ENCODE measurements around the gene SPPL3.
"Not testable (repeated sequence)": the region's sequence is repeated elsewhere in the genome, so short reads cannot be mapped to it uniquely, and the experiment has no call there.

Gene SPPL3

GRCh38 chr12:120741476-120742421 is 162.4 kb downstream of the SPPL3 start:
- no peak for DNase-seq (ENCODE audit: low read depth)

GRCh38 chr12:120740871-120741270 is 163.3 kb downstream of the SPPL3 start:
- DNase-seq (ENCODE audit: low read depth) = no peak

DNA sequence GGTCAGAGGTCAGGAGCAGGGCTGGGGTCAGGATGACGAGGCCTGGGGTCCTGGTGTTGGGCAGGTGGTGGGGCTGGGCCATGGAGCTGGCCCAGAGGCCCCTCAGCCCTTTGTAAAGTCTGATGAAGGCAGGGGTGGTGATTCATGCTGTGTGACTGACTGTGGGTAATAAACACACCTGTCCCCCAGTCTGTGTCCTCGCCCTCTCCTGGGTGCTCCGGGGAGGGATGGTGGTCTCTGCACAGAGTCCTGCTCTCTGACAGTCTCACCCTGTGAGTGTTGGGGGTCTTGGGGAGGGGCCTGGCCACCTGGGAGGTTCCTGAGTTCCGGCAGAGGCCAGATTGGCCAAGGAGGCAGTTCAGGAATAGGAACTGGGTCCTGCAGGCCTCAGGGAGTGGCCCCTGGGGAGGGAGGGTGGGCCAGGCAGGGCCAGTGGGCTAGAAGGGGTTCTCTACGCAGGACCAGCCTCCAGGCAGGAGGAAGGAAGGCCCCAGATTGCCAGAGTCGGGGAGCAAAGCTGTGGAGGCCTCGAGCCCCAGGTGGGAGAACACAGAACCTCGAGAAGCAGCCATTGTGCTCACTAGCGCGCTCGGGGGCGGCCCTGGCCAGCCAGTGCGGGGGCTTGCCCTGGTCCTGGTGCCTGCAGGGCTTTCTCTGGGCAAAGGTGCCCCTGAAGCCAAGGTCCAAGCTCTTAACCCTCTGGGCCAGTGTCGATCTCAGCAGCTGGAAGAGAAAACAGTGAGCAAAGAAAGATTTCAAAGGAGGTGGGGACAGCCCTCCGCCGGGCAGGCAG is 164.1 kb downstream of the SPPL3 start:
- DNase-seq (ENCODE audit: low read depth) = no peak

DNA sequence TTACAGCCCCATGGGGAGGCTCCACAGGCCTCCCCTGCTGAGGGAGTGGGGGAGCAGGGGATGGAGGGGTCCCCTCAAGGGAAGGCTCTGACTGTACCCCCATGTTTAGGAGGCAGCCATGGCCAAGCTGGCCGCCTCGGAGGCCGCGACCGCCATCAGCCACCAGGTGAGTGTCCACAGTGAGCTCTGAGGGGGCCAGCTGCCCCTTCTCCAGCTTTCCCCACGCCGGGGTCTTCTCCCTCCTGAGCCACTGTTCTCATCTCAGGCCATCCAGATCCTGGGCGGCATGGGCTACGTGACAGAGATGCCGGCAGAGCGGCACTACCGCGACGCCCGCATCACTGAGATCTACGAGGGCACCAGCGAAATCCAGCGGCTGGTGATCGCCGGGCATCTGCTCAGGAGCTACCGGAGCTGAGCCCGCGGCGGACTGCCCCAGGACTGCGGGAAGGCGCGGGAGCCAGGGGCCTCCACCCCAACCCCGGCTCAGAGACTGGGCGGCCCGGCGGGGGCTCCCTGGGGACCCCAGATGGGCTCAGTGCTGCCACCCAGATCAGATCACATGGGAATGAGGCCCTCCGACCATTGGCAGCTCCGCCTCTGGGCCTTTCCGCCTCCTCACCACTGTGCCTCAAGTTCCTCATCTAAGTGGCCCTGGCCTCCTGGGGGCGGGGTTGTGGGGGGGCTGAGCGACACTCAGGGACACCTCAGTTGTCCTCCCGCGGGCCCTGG is 165.0 kb downstream of the SPPL3 start:
- no peak for DNase-seq (ENCODE audit: low read depth)

DNA sequence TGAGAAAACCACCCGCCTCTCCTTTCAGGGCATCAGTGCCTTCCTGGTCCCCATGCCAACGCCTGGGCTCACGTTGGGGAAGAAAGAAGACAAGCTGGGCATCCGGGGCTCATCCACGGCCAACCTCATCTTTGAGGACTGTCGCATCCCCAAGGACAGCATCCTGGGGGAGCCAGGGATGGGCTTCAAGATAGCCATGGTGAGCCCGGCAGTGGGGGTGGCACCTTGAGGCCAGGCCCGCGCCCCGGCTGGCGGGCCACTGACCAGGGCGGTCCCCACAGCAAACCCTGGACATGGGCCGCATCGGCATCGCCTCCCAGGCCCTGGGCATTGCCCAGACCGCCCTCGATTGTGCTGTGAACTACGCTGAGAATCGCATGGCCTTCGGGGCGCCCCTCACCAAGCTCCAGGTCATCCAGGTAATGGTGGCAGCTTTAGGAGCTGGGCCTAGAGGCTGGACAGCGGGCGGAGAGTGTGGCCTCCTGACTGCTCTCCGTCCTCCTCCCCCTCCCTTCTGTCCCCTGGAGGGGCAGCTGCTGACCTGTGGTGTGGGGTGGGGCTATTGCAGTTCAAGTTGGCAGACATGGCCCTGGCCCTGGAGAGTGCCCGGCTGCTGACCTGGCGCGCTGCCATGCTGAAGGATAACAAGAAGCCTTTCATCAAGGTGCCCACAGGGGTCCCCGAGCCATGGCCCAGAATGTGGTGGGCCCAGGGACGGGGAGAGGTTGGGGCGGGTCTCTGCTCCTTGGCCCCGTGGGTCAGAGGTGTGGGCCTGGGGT is 165.7 kb downstream of the SPPL3 start:
- DNase-seq (ENCODE audit: low read depth) = no peak

DNA sequence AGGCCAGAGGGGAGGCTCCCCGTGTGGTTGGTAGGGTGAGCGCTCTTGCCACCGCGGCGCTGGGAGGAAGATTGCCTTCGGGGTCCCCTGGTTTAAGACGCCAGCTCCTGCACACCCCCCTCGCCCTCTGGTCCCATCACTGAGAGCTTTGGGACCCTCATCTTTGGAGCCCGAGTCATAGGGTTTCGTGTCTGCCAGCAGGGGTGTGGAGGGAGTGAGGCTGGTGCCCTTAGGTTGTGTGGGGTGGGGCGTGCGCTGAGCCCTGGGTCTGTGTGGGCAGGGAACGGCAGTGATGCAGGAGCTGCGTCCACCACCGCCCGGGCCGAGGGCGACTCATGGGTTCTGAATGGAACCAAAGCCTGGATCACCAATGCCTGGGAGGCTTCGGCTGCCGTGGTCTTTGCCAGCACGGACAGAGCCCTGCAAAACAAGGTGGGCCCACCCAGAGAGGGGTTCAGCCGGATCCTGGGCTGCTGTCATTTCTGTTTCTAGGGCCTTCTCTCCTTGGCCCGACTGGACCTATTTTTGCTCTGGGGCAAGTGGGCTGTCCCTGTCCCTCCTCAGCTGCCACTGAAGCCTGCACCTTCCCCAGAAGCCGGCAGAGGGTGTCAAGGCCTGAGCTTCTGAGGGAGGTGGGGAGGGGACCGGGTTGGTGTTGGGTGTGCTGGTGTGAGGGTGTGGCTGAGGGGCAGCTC is 166.5 kb downstream of the SPPL3 start:
- DNase-seq (ENCODE audit: low read depth) = no peak

DNA sequence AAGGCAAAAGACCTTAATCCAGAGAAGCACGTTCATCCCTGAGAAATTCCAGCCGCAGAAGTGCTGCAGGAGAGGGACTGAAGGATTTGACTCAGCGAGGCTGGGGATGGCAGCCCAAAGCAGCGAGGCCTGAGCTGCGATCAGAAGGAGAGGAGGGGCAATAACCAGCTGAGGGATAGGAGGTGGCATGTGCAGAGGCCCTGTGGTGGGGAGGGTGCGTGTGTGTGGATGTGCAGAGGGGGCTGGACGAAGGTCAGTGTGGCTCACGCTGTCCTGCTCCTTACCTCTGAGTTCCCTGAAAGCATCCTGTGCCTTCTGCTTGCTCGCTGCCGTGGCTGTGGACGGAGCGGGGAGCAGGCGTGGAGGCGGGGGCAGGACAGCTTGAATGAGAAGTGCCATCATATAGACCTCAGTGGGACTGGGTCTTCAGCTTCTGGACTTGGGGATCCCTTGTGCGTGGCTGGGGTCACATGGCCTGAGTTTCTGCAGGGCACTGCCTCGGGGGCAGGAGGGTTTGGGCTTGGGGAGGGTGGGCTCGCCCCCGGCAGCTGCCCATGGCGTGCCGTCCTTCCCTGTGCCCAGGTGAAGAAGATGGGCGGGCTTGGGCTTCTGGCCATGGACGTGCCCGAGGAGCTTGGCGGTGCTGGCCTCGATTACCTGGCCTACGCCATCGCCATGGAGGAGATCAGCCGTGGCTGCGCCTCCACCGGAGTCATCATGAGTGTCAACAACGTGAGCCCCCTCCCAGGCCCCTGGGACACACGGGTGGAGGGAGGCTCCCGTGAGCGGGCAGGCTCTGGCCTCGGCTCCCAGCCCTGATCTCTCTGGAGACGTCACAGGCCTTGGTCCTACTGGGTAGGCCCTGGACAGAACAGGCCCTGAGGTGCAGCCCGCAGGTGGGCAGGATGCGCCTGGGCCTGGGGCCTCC is 167.5 kb downstream of the SPPL3 start:
- no peak for DNase-seq (ENCODE audit: low read depth)

GRCh38 chr12:120735181-120735580 is 169.0 kb downstream of the SPPL3 start:
- DNase-seq (ENCODE audit: low read depth) = no peak

DNA sequence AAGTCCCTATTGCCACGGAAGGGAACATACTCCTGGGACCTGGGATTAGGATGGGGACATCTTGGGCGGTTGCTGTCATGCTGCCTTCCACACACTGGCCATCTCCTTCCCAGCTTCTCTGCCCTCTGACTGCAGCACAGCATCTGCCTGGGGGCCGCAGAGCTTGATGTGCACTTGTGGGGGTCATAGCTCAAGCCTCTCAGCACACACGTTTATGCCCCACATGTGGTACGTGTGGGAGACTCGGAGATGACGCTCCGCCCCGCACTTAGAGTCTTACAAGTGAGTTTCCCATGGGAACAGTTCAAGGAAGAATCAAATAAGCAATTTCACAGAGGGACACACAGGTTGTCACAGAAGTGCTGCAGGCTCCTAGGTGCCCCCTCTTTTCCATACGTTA is 169.9 kb downstream of the SPPL3 start:
- DNase-seq (ENCODE audit: low read depth) = no peak

DNA sequence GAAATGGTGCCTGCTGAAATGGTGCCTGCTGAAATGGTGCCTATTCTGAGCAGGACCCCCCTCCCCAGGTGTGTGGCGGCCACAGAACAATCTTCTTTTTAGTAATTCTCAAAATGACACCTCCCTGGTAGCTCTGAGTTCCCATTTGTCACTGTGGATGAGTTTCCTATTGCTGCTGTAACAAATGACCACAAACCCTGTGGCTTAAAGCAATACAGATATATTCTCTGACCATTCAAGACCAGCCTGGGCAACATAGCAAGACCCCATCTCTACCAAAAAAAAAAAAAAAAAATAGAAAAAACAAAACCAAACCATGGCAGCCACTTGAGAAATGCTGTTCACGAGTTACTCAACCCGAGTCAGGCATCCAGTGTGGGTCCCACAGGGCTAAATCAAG is 170.6 kb downstream of the SPPL3 start:
- DNase-seq (ENCODE audit: low read depth) = no peak

DNA sequence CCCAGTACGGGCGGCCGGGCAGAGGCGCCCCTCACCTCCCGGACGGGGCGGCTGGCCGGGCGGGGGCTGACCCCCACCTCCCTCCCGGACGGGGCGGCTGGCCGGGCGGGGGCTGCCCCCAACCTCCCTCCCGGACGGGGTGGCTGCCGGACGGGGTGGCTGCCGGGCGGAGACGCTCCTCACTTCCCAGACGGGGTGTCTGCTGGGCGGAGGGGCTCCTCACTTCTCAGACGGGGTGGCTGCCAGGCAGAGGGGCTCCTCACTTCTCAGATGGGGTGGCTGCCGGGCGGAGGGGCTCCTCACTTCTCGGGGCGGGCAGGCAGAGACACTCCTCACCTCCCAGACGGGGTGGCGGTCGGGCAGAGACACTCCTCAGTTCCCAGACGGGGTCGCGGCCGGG is 172.0 kb downstream of the SPPL3 start:
- DNase-seq (ENCODE audit: low read depth) = not testable (repeated sequence)

DNA sequence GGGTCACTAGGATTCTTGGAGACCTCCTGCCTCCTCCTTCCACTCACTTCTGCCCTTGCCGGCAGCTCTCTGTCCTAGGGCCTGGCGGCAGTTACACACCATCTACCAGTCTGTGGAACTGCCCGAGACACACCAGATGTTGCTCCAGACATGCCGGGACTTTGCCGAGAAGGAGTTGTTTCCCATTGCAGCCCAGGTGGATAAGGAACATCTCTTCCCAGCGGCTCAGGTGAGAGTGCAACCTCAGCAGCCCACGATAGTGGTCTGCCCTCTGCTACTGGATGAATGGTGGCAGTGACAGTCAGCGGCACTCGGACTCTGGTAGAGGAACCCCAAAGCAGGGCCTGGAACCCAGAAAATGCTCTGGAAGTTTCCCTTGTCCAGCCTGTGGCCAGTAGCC is 177.2 kb downstream of the SPPL3 start:
- DNase-seq (ENCODE audit: low read depth) = no peak

DNA sequence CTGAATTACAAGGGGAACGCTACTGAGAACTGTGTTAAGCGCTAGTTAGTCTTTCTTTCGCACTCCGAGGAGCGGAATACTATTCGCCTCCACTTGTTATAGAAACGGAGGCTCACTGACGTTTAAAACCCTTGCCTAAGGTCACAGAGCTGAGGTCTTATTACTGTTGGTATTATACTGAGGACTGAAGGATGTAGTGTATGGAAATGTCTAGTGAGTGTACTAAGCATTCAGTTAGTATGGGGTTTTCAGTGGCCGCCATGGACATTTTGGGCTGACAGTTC is 177.7 kb downstream of the SPPL3 start:
- DNase-seq (ENCODE audit: low read depth) = no peak

DNA sequence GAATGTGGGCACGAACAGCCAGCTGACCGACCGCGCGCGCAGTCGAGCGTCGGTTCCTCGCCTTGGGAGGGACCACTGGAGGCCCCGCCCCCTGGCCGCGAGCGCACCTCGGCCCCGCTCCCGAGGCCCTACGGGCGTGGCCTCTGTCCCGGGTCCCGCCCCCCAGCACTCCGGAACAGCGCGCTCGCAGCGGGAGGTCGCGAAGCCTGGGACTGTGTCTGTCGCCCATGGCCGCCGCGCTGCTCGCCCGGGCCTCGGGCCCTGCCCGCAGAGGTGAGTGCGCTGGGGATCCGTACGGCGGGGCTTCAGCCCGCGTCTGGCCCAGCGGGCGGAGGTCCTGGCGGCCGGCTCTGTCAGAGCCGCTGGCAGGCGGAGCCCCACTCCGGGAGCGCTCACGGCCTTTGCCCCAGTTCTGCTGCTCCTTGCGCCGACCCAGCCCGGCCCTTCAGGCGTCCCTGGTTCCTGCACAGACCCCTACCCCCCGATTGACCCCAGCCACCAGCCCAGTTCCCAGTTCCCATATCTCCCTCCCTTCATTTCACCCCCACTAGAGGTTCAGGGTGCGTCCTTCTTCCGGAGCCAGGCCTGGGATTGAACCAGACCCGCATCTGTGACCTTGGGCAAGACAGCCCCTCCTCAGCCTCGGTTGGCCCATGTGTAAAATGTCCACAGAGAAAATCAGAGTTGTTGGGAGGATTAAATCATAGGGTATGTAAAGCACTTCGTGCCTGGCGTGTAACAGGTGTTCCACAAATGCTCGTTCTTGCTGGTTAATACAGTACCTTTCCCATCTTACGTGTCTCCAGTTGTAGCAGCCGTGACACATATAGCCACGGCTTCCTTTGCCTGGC is 178.3 kb downstream of the SPPL3 start, which contains the start of gene ACADS:
Gene ACADS (plus strand): TSS at position 168 of the 851 bp plus-strand sequence. CDS start 60 bp downstream, at position 228.
- peak; percentile 79 for DNase-seq (ENCODE audit: low read depth)

GRCh38 chr12:120725151-120725658 is 179.0 kb downstream of the SPPL3 start:
- DNase-seq (ENCODE audit: low read depth) = no peak

DNA sequence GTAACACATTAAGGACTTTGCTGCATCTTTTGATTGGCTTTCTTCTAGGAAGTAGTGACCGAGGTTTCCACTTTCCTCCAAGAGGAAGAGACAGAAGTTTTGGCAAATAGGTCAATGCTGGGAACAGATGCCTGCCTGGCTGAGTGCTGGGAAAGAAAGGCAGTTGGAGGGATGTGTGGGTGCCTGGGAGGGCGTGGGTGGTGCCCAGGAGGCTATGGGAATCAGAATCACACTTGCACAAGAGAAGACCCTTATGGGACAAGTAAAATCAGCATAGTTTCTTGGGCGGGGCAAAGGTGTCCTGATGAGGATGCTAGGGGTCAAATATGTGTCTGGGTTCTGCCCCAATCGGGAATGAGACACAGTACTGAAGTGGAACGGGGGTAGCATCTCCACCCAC is 179.4 kb downstream of the SPPL3 start:
- DNase-seq (ENCODE audit: low read depth) = no peak

DNA sequence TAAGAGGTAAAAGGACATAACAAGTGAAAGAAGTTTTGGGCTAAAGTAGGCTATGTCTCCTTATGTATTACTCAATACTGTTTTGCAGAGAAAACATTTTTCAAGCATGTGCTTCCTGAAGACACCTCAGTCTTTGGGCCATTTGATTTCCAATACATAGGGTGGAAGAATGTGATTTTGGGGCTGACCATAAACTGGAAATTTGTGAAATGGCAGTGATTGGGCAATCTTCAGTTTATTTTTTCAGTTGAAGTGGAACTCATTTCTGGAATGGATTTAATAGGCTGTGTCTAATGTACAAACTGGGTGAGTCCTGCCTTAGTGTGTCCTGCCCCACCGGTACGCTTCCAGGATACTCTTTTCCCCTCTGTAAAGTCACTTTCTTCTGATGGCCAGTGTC is 181.4 kb downstream of the SPPL3 start:
- no peak for DNase-seq (ENCODE audit: low read depth)

- no peak for DNase-seq (ENCODE audit: low read depth)
These were observed 182.3 kb downstream of the SPPL3 start for GRCh38 chr12:120721866-120722265.

All from T-helper 22 cell (primary cell).